Stimulated activated naive CD8-positive, alpha-beta T cell treated with anti-CD3 and anti-CD28 coated beads, Interleukin-15, Interleukin-2, amounts not matched to agents 100 ng/mL and 50 ng/mL, for 24 hours (primary cell): ENCODE data around the gene LRRC41.

Experiments
- H3K27ac Mint-ChIP-seq: one replicate; pipeline ENCODE4 v1.8.0; 2021; ENCODE audit warnings: mild to moderate bottlenecking, mixed read lengths
- H3K27me3 Mint-ChIP-seq: one replicate; pipeline ENCODE4 v1.8.0; 2021; ENCODE audit warnings: mixed read lengths
- H3K36me3 Mint-ChIP-seq: one replicate; pipeline ENCODE4 v1.8.0; 2021; ENCODE audit warnings: low read depth, mixed read lengths
- H3K4me1 Mint-ChIP-seq: one replicate; pipeline ENCODE4 v1.8.0; 2021; ENCODE audit warnings: low read depth, mixed read lengths
- H3K4me3 Mint-ChIP-seq: one replicate; pipeline ENCODE4 v1.8.0; 2021; ENCODE audit warnings: mild to moderate bottlenecking, mixed read lengths
- H3K9me3 Mint-ChIP-seq: one replicate; pipeline ENCODE4 v1.8.0; 2021; ENCODE audit warnings: mixed read lengths

Gene LRRC41

DNA sequence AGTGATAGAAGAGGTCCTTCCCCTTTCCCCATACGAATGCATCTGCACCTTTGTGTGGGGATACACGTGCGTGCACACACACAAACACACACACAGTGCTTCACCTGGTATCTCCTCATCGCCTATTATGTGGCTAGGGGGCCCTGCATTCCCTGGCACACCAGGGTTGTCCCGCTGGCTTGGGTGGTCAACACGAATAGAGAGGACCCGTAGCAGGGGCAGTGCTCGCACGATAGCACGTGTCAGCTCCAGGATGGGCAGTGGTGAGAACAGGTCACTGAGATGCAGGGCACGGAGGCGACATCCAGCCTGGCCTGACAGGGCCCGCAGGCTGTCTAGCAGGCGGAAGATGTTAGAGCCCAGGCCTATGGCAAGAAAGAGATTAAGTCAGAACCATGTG is 22.4 kb downstream of the LRRC41 start:
- no peak overlapping the region for H3K4me3 Mint-ChIP-seq
- H3K27me3 Mint-ChIP-seq = no peaks in the 10 kb centered on the region
- H3K9me3 Mint-ChIP-seq = no peaks in the 10 kb centered on the region
- H3K36me3 Mint-ChIP-seq = peaks cover 79% of the 10 kb centered on the region
- H3K27ac Mint-ChIP-seq = no peak overlapping the region
- peaks cover 7% of the 10 kb centered on the region for H3K4me1 Mint-ChIP-seq

DNA sequence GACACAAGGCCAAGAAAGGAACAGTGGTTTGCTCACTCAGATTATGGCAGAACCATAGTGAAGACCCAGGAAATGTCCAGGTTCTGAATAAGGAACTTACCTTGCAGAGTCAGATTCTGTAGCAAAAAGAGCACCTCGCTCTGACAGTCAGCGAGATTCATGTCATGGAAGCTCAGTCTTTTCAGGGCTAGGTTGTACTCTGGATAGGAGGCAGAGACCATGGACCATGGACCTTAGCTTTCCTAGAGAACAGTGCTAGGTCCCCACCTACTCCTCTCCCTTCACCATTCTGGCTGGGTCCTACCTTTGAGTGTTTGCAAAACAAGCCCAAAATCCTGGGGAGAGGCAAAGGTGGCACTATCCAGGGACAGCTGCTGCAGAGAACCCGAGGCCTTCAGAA is 23.3 kb downstream of the LRRC41 start:
- Mint-ChIP-seq H3K27ac (no peak overlapping the region), H3K4me3 (no peak overlapping the region), H3K27me3 (no peaks in the 10 kb centered on the region), H3K36me3 (peaks cover 83% of the 10 kb centered on the region), H3K4me1 (no peaks in the 10 kb centered on the region), H3K9me3 (no peaks in the 10 kb centered on the region)

DNA sequence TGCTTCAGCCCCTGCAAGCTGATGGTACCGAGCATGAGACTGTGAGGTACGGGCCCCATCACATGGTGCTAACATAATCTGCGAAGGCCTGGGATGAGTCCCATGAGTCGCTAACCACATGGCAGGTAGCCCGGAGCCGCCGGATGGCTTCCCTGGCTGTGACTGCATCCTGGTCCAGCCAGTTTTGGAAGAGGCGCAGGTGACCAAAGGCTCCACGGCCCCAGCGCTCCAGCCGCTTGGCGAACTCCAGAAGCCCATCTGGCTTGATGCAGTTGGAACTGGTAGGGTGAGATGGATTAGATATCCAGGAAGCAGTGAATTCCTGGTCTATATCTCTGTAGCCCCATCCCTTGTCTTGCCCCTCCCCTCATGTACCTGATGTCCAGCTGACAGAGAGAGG is 24.6 kb downstream of the LRRC41 start:
- Mint-ChIP-seq H3K4me1 (no peaks in the 10 kb centered on the region), H3K27ac (no peak overlapping the region), H3K9me3 (no peaks in the 10 kb centered on the region), H3K27me3 (no peaks in the 10 kb centered on the region), H3K4me3 (no peak overlapping the region), H3K36me3 (peaks cover 86% of the 10 kb centered on the region)

DNA sequence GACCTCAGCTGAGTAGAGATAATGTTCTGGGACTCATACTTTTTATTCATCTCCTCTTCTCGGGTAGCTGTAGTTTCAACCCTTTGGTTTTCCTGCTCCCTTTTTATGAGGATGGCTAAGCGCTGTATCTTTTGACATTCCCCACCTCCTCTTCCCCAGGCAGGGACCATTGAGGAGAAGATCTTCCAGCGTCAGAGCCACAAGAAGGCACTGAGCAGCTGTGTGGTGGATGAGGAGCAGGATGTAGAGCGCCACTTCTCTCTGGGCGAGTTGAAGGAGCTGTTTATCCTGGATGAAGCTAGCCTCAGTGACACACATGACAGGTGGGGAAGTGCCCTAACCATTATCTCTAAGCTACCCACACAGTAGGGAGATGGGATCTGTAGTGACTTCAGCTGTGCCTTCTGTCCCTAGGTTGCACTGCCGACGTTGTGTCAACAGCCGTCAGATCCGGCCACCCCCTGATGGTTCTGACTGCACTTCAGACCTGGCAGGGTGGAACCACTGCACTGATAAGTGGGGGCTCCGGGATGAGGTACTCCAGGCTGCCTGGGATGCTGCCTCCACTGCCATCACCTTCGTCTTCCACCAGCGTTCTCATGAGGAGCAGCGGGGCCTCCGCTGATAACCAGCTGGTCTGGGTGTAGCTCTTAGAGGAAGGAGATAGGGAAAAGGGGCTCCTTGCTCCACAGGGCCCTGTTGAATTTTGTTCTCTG is 25.6 kb downstream of the LRRC41 start:
- no peaks in the 10 kb centered on the region for H3K4me1 Mint-ChIP-seq
- peaks cover 88% of the 10 kb centered on the region for H3K36me3 Mint-ChIP-seq
- H3K9me3 Mint-ChIP-seq = no peaks in the 10 kb centered on the region
- H3K27ac Mint-ChIP-seq = no peak overlapping the region
- no peaks in the 10 kb centered on the region for H3K27me3 Mint-ChIP-seq
- H3K4me3 Mint-ChIP-seq = no peak overlapping the region

DNA sequence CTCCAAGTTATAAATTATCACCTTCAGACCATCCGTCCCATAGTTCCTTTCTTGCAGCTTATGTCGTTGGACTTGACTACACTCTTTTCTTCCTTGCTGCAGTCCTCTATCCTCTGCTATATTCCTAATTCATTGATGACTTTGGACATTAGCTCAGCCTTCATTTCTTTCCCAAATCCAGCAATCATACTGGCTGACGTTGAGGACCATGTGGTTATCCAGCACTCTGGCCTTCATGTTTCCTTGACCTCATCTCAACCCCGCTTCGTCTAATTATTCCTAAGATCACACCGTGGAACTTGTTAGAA is 28.4 kb downstream of the LRRC41 start:
- H3K4me1 Mint-ChIP-seq = no peaks in the 10 kb centered on the region
- no peaks in the 10 kb centered on the region for H3K9me3 Mint-ChIP-seq
- peaks cover 84% of the 10 kb centered on the region for H3K36me3 Mint-ChIP-seq
- no peak overlapping the region for H3K4me3 Mint-ChIP-seq
- H3K27me3 Mint-ChIP-seq = no peaks in the 10 kb centered on the region
- H3K27ac Mint-ChIP-seq = no peak overlapping the region

DNA sequence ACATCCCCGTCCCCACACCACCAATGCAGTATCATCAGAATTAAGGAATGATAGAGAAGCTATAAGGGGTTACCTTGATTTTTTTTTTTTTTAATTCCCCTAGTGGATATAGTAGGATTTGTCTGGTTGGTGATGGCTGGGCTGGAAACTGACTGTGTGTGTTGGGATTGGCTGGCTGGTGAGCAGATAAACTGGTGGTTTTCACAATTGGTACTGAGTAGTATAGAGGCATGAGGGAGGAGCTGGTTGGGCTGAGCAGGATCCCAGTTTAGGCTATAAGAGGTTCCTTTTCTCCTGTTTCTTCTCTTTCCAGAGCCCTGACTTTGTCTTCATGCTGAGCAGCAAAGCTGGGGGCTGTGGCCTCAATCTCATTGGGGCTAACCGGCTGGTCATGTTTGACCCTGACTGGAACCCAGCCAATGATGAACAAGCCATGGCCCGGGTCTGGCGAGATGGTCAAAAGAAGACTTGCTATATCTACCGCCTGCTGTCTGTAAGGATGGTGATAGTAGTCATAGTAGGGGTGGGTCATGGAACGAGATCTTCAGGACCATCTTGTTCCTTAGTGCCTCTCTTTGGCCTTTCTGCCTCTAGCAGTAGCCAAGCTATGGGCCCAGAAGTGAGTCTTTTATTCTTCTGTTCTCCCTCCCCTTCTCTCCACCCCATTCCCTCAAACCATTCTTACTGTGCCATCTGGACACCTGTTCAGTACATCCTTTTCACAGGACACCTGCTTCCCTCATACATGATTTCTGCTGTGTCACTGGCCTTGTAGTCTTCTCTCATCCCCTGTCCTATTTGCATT is 29.0 kb downstream of the LRRC41 start:
- Mint-ChIP-seq H3K36me3 (peaks cover 82% of the 10 kb centered on the region), H3K4me3 (no peak overlapping the region), H3K4me1 (no peaks in the 10 kb centered on the region), H3K27me3 (no peaks in the 10 kb centered on the region), H3K27ac (no peak overlapping the region), H3K9me3 (no peaks in the 10 kb centered on the region)

DNA sequence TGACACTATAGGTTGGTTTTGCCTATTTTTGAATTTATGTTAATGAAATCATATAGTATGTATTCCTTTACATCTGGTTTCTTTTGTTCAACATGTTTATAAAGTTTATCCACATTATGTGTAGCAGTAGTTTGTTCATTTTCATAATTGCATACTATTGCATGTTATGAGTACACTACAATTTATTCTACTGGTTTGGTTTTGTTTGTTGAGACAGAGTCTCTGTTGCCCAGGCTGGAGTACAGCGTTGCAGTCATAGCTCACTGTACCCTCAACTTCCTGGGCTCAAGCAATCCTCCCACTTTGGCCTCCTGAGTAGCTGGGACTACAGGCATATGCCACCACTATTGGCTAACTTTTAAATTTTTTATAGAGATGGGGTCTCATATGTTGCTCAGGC is 34.8 kb downstream of the LRRC41 start:
- H3K9me3 Mint-ChIP-seq = no peaks in the 10 kb centered on the region

DNA sequence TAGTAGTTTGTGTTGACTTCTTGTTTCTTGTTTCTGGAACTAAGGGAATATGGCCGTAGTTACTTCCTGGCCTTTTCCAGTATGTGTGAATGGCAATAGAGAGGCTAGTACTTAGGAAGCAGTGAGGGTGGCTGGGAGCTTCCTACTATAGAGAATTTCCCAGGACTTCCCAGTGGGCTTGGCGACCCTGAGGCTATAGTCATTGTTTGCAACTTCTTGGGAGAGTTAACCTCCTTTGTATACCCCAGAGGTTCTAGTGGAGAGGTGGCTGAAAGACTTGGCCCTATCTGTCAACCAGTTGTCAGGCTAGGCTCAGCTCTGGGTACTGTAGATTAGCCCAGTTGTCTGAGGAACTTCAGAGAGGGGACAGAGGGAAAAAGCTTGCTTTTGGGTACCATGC is 40.3 kb downstream of the LRRC41 start:
- H3K4me3 Mint-ChIP-seq = no peak overlapping the region
- no peak overlapping the region for H3K27ac Mint-ChIP-seq
- no peaks in the 10 kb centered on the region for H3K27me3 Mint-ChIP-seq
- H3K36me3 Mint-ChIP-seq = peaks cover 89% of the 10 kb centered on the region
- no peaks in the 10 kb centered on the region for H3K4me1 Mint-ChIP-seq
- H3K9me3 Mint-ChIP-seq = no peaks in the 10 kb centered on the region

More for the DNA sequence above, 34.8 kb downstream of the LRRC41 start:
- Mint-ChIP-seq H3K4me3 (no peak overlapping the region), H3K27me3 (no peaks in the 10 kb centered on the region), H3K36me3 (peaks cover 84% of the 10 kb centered on the region), H3K4me1 (no peaks in the 10 kb centered on the region), H3K27ac (no peak overlapping the region)

DNA sequence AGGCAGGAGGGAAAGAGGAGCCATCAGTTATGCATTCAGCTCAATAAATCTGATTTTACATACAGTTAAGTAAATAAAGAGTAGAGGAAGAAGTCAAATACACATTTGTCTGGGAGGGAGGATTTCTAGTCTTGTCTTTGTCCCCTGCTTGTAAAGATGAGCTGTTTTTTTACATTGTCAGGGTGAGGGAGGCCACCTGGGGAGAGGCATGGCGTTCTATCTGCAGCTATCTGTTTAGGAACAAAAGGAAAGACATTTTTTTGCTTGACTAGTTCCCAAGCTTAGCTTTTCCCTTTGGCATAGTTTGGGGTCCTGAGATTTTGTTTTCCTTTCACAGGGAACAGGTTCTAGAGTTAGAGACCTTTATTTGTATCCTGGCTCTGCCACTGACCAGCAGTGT is 40.9 kb downstream of the LRRC41 start:
- no peaks in the 10 kb centered on the region for H3K4me1 Mint-ChIP-seq
- H3K4me3 Mint-ChIP-seq = no peak overlapping the region
- H3K27ac Mint-ChIP-seq = no peak overlapping the region
- H3K36me3 Mint-ChIP-seq = peaks cover 85% of the 10 kb centered on the region
- no peaks in the 10 kb centered on the region for H3K9me3 Mint-ChIP-seq
- H3K27me3 Mint-ChIP-seq = no peaks in the 10 kb centered on the region

DNA sequence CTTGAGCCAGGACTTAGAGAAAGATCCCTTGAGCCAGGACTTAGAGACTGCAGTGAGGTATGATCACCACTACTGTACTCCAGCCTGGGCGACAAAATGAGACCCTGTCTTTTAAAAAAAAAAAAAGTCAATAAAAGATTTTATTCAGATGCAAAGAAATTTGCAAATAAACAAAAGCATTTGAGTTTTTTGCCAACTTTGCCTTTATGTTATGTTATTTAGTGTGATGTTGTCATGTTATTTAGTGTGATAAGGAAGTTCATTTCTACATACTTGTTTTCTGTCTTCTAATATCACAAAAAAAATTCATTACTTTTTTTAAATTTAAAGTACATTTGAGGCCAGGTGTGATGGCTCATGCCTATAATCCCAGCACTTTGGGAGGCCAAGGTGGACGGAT is 46.9 kb downstream of the LRRC41 start:
- no peak overlapping the region for H3K27ac Mint-ChIP-seq
- H3K9me3 Mint-ChIP-seq = no peaks in the 10 kb centered on the region
- peaks cover 6% of the 10 kb centered on the region for H3K4me1 Mint-ChIP-seq
- no peak overlapping the region for H3K4me3 Mint-ChIP-seq
- H3K36me3 Mint-ChIP-seq = peaks cover 85% of the 10 kb centered on the region
- no peaks in the 10 kb centered on the region for H3K27me3 Mint-ChIP-seq

DNA sequence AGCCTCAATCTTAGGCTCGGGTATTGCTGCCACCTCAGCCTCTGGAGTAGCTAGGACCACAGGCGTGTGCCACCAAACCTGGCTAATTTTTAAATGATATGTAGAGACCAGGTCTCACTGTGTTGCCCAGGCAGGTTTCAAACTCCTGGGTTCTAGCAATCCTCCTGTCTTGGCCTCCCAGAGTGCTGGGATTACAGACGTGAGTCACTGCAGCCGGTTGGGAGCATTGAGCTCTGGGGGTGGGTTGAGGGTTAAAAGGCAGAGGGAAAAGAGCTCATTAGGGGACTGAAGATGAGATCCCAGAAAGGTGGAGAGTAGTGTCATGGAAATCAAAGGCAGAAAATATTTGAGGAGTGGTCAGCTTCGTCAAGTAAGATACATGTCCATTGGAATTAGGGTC is 48.7 kb downstream of the LRRC41 start:
- no peak overlapping the region for H3K4me3 Mint-ChIP-seq
- H3K27me3 Mint-ChIP-seq = no peaks in the 10 kb centered on the region
- no peaks in the 10 kb centered on the region for H3K9me3 Mint-ChIP-seq
- H3K4me1 Mint-ChIP-seq = peaks cover 7% of the 10 kb centered on the region
- H3K27ac Mint-ChIP-seq = no peak overlapping the region
- peaks cover 80% of the 10 kb centered on the region for H3K36me3 Mint-ChIP-seq

DNA sequence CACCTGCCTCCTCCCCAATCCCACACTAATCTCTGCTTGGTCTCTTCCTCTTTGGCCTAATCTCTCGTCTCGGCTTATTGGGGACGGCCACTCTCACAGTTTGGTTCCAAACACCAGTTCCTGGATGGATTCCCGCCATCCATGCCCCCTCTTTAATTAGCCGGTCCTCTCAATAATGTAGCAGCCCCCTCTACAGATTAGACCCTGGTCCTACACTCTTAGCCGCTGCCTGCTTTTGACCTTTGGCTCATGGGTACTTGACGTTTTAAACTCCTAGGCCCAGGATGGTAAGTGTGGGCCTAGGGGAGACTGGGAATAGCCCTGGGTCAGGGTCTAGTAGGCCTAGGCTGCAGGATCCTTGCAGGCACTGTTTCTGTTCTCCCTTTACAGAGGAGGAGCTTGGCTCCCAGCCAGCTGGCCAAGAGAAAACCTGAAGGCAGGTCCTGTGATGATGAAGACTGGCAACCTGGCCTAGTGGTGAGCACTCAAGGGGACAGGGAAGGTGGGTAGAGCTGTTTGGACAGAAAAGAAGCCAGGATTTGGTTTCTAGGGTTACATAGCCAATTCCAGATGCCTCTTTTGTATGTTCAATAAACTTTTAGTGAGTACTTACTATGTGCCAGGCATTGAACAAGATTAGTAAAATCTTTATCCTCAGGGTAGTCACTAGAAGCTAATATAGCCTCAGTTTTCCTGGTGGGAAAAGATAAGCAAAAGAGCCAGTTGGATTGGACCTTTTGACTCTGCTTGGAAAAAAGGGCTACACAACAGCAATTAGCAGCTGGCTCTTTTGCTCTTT is 55.1 kb downstream of the LRRC41 start:
- H3K4me3 Mint-ChIP-seq = peak overlapping the region; percentile 98

DNA sequence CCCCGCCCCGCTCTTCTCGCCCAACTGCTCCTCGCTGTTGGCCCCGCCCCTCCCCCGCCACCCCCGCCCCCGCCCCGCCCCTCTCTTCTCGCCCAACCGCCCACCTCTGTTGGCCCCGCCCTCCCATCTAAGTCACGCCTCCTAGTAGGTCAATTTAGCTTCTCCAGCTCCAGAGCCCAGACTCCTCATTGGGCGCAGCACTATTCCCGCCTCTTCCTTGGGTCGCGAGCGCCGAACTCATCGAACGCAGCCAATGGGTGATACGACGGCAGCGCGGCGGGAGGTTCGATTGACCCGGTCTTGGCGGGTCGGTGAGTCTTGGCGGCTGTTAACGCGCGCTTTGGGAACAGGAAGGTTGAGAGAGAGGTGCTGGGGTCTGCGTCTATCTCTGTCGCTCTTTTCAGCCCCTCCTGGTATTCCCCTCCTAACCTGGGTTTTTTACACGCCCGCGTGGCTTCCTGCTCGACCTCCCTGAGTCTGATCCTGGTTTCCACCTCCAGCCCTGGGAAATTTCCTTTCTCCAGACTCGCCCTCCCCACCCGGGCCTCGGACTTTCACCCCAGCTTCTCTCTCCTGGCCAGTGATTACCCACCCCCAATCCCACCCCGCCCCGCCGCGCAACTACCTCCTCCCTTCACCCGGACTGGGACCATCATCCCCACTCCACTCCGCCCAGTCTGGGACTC is 55.8 kb downstream of the LRRC41 start, which contains the start of gene RAD54L:
Gene RAD54L (plus strand): TSS at position 328 of the 686 bp plus-strand sequence. CDS start 643 bp downstream, outside the sequence.
- H3K27ac Mint-ChIP-seq = peak within 1 kb of the TSS; percentile 98
- no peaks in the 10 kb centered on the region for H3K9me3 Mint-ChIP-seq
- H3K36me3 Mint-ChIP-seq = peaks cover 35% of the 10 kb centered on the region
- peak within 1 kb of the TSS; percentile 98 for H3K4me3 Mint-ChIP-seq
- H3K4me1 Mint-ChIP-seq = peaks cover 30% of the 10 kb centered on the region
- no peaks in the 10 kb centered on the region for H3K27me3 Mint-ChIP-seq

More for the DNA sequence above, 55.1 kb downstream of the LRRC41 start:
- peak overlapping the region; percentile 95 for H3K27ac Mint-ChIP-seq
- peaks cover 42% of the 10 kb centered on the region for H3K36me3 Mint-ChIP-seq
- H3K4me1 Mint-ChIP-seq = peaks cover 30% of the 10 kb centered on the region
- H3K9me3 Mint-ChIP-seq = no peaks in the 10 kb centered on the region
- H3K27me3 Mint-ChIP-seq = no peaks in the 10 kb centered on the region

DNA sequence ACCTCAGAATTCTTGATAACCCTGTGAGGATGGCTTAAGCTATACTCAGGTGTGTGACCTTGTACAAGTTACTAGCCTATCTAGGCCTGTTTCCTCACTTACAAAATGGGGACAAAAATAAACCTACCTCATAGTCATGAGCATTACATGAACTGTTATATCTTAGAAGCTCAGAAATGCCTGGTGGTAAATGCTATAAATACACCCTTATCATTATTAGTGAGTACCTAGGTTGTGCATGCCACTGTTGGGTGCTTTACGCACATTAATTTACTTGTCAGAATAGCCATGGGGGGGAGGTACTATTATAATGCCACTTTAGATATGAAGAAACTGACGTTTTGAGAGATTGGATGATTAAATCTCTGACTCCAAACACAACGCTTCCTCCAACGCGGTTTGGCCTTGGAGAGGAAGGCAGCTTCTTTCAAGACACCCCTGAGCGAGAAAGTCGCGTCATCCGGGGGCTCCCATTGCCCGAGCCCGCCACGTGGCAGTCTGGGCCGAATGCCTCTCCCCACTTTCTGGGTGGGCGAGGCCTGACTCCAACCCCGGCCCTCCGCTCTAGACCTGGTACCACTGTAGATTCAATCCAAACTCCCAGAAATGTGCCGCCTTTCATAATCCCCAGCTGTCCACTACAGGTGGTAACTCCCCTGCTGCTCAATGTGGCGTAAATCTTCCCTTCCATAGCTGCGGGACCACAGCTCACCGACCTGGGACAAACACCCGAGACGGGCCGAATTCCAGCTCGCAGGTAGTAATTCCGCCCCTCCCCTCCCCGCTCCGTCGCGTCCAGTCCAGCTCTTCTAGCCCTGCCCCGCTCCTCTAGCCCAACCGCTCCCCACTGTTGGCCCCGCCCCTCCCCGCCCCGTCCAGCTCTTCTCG is 56.6 kb downstream of the LRRC41 start:
- Mint-ChIP-seq H3K9me3 (no peaks in the 10 kb centered on the region), H3K36me3 (peaks cover 27% of the 10 kb centered on the region), H3K4me3 (peak overlapping the region; percentile 98), H3K4me1 (peaks cover 30% of the 10 kb centered on the region), H3K27me3 (no peaks in the 10 kb centered on the region), H3K27ac (peak overlapping the region; percentile 98)
